ENCODE data around the gene CEACAM3.

- TF ChIP-seq ATF3 (IDR thresholded peaks at IDR 0.05) (peak; percentile 19), MAX (IDR thresholded peaks at IDR 0.05) (no peak), CTCF (IDR thresholded peaks at IDR 0.05; ENCODE audit: low read depth, low read length, missing input control) (peak; percentile 61), JUND (IDR thresholded peaks at IDR 0.05) (no peak), RAD21 (IDR thresholded peaks at IDR 0.05) (peak; percentile 78 to 91), TAF1 (conservative IDR thresholded peaks at IDR 0.05) (no peak), GABPA (IDR thresholded peaks at IDR 0.05 in 1 of 2, conservative IDR thresholded peaks at IDR 0.05 in 1 of 2) (no peak), YY1 (IDR thresholded peaks at IDR 0.05) (no peak), HNF4G (IDR thresholded peaks at IDR 0.05) (no peak), ZBTB33 (IDR thresholded peaks at IDR 0.05) (no peak)
Measured at GRCh38 chr19:41821003-41821735, 24.8 kb downstream of the CEACAM3 start.

Measured in liver (tissue), 3 donors.